Gastrocnemius medialis (tissue), 4 donors: ENCODE results near the gene ERCC5.

Experiments used
- POLR2A ChIP-seq, 2 donors: fragments of 450-650 bp; IDR thresholded peaks; one replicate each; pipeline ENCODE4 v1.6.1; 2017; ENCODE audit warnings: antibody characterized with exemption in 2 of 2, mild to moderate bottlenecking in 2 of 2, moderate library complexity in 2 of 2
- TF ChIP-seq, protein P1 (sequence below), 5 experiments: fragments of 450-650 bp in 3 of 5; fragments of 200-600 bp in 2 of 5; sonication (generic) in 2 of 5; IDR thresholded peaks in 4 of 5; conservative IDR thresholded peaks in 1 of 5; 1 replicate in 4 of 5; 2 replicates in 1 of 5; pipeline ENCODE4 v1.5.1; 2016 to 2019; ENCODE audit warnings: antibody characterized with exemption in 5 of 5, mild to moderate bottlenecking in 3 of 5, moderate library complexity in 3 of 5

GRCh38 chr13:102852556-102852955 lies 6.7 kb downstream of the ERCC5 start:
- TF ChIP-seq, protein P1, sequence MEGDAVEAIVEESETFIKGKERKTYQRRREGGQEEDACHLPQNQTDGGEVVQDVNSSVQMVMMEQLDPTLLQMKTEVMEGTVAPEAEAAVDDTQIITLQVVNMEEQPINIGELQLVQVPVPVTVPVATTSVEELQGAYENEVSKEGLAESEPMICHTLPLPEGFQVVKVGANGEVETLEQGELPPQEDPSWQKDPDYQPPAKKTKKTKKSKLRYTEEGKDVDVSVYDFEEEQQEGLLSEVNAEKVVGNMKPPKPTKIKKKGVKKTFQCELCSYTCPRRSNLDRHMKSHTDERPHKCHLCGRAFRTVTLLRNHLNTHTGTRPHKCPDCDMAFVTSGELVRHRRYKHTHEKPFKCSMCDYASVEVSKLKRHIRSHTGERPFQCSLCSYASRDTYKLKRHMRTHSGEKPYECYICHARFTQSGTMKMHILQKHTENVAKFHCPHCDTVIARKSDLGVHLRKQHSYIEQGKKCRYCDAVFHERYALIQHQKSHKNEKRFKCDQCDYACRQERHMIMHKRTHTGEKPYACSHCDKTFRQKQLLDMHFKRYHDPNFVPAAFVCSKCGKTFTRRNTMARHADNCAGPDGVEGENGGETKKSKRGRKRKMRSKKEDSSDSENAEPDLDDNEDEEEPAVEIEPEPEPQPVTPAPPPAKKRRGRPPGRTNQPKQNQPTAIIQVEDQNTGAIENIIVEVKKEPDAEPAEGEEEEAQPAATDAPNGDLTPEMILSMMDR (IDR thresholded peaks at IDR 0.05 in 4 of 5, conservative IDR thresholded peaks at IDR 0.05 in 1 of 5): no peak
- no peak for TF ChIP-seq POLR2A (IDR thresholded peaks at IDR 0.05)
